ENCODE results near the gene INPP5B. TPM values are rescaled to one million over a fixed set of nuclear protein-coding genes. Genes with fewer than 3 reads are reported as not detected.

INPP5B gene
- total and polyA plus RNA-seq, 2 of the 13 experiments (the other 11 are each of a cell fraction or from before 2014, with no cell fraction given): 9.0 to 9.8 TPM

GRCh38 chr1:37859507-37860345, 87.1 kb downstream of the INPP5B start, which contains the start of gene MTF1 (continued):
- TF ChIP-seq BRF2 (CRISPR knock-in tag; IDR thresholded peaks at IDR 0.05): peak; percentile 62; the same call in 1 of the 2 replicates
- TF ChIP-seq ZFP36L2 (CRISPR knock-in tag; IDR thresholded peaks at IDR 0.05): 0 out of 2 replicates have a peak, but pooled peaks have one; percentile 44
- TF ChIP-seq SRSF1 (optimal IDR thresholded peaks at IDR 0.05; ENCODE audit: low read depth, low read length): peak; percentile 77
- no peak for TF ChIP-seq CEBPZ (IDR thresholded peaks at IDR 0.05; ENCODE audit: low read length)
- no peak for TF ChIP-seq TRIM24 (CRISPR knock-in tag; IDR thresholded peaks at IDR 0.05)
- TF ChIP-seq SALL2 (CRISPR knock-in tag; IDR thresholded peaks at IDR 0.05): no peak; the same call in 1 of the 2 replicates
- TF ChIP-seq ZNF44 (CRISPR knock-in tag; IDR thresholded peaks at IDR 0.05): no peak
- TF ChIP-seq ZNF609 (CRISPR knock-in tag; IDR thresholded peaks at IDR 0.05; ENCODE audit: borderline replicate concordance): no peak
- no peak for TF ChIP-seq KLF6 (CRISPR knock-in tag; IDR thresholded peaks at IDR 0.05)
- peak; percentile 94 for TF ChIP-seq KAT8 (CRISPR knock-in tag; IDR thresholded peaks at IDR 0.05)
- TF ChIP-seq ZNF605 (CRISPR knock-in tag; IDR thresholded peaks at IDR 0.05): 0 out of 2 replicates have a peak, but pooled peaks have one; percentile 20
- no peak for TF ChIP-seq ZNF383 (CRISPR knock-in tag; IDR thresholded peaks at IDR 0.05; ENCODE audit: borderline replicate concordance)
- peak; percentile 90 for TF ChIP-seq ARID4A (CRISPR knock-in tag; IDR thresholded peaks at IDR 0.05; ENCODE audit: borderline replicate concordance)
